Lower lobe of right lung (tissue), 2 donors: ENCODE results near the gene LEO1. TPM values are rescaled to one million over a fixed set of nuclear protein-coding genes. Genes with fewer than 3 reads are reported as not detected.

Experiments used
- ATAC-seq, 2 donors: fragments of 200-7000 bp; cut with Tn5 transposase; one replicate each; pipeline ENCODE4 v1.9.1; 2020 to 2022; ENCODE audit warnings: mild to moderate bottlenecking in 2 of 2, moderate library complexity in 2 of 2
- DNase-seq: peaks from one replicate; pipeline ENCODE4 v3.0.0-alpha.2; 2020
- H3K27ac ChIP-seq: fragments of 200-600 bp; one replicate; pipeline ENCODE4 v1.8.0; 2022
- H3K27me3 ChIP-seq: fragments of 200-600 bp; one replicate; pipeline ENCODE4 v1.8.0; 2022; ENCODE audit warnings: low read depth
- H3K36me3 ChIP-seq: fragments of 200-600 bp; one replicate; pipeline ENCODE4 v1.8.0; 2022; ENCODE audit warnings: mild to moderate bottlenecking
- H3K4me1 ChIP-seq: fragments of 200-600 bp; one replicate; pipeline ENCODE4 v1.8.0; 2022
- H3K4me3 ChIP-seq: fragments of 200-600 bp; one replicate; pipeline ENCODE4 v1.8.0; 2022; ENCODE audit warnings: mild to moderate bottlenecking
- H3K9me3 ChIP-seq: fragments of 200-600 bp; one replicate; pipeline ENCODE4 v1.8.0; 2022
- CTCF ChIP-seq: fragments of 200-600 bp; IDR thresholded peaks from one replicate; pipeline ENCODE4 v1.8.0; 2022; ENCODE audit warnings: antibody characterized with exemption, mild to moderate bottlenecking
- intact Hi-C: fragments of 100-400 bp; cut with DNase I; formaldehyde crosslinking; loops from one replicate; pipeline ENCODE4 v1.11.0; 2022
- total RNA-seq: library from RNA; stranded (reverse); fragmentation: NEBNext Ultra II Directional; extraction: Animal tissue kit (Norgen Biotek cat#: 25700); gene quantifications from one replicate; pipeline ENCODE4 v1.2.1, GENCODE V29; 2021
- donor health status: DM: no; HTN: yes; CAD: no; lungs with severe emphysema.

Gene LEO1
- total RNA-seq, 1 donor from 2014 or later, result 12.6 TPM

- Histone ChIP-seq H3K27me3 (no peaks in the 10 kb centered on the region), H3K4me3 (no peak overlapping the region), H3K36me3 (peaks cover 56% of the 10 kb centered on the region), H3K4me1 (no peaks in the 10 kb centered on the region), H3K27ac (no peak overlapping the region), H3K9me3 (no peaks in the 10 kb centered on the region)
- DNase-seq, result no peak
- no peak for ATAC-seq
- intact Hi-C loops, result no loop called here
- TF ChIP-seq CTCF, result no peak
Observed at GRCh38 chr15:51931016-51931415, 40.6 kb downstream of the LEO1 start.

GRCh38 chr15:51926809-51927208 lies 44.8 kb downstream of the LEO1 start:
- H3K4me3 ChIP-seq, result no peak overlapping the region
- no peaks in the 10 kb centered on the region for H3K9me3 ChIP-seq
- intact Hi-C loops, result no loop called here
- H3K27me3 ChIP-seq, result no peaks in the 10 kb centered on the region
- DNase-seq (no peak), ATAC-seq (no peak)
- H3K4me1 ChIP-seq, result no peaks in the 10 kb centered on the region
- peaks cover 82% of the 10 kb centered on the region for H3K36me3 ChIP-seq
- no peak for TF ChIP-seq CTCF
- H3K27ac ChIP-seq, result no peak overlapping the region

GRCh38 chr15:51924156-51925068 lies 47.2 kb downstream of the LEO1 start:
- H3K27me3 ChIP-seq, result no peaks in the 10 kb centered on the region
- peak in 1 of 2 donors; percentile 23 for ATAC-seq
- H3K9me3 ChIP-seq, result no peaks in the 10 kb centered on the region
- peaks cover 84% of the 10 kb centered on the region for H3K36me3 ChIP-seq
- no peak for DNase-seq
- no peaks in the 10 kb centered on the region for H3K4me1 ChIP-seq
- H3K27ac ChIP-seq, result no peak overlapping the region
- intact Hi-C loops, result no loop called here
- no peak overlapping the region for H3K4me3 ChIP-seq
- no peak for TF ChIP-seq CTCF

GRCh38 chr15:51917493-51917892 lies 54.1 kb downstream of the LEO1 start:
- TF ChIP-seq CTCF, result peak; percentile 34
- ATAC-seq, result peak; percentile 91 to 93
- Histone ChIP-seq H3K4me1 (no peaks in the 10 kb centered on the region), H3K36me3 (peaks cover 82% of the 10 kb centered on the region), H3K4me3 (no peak overlapping the region), H3K9me3 (no peaks in the 10 kb centered on the region), H3K27me3 (no peaks in the 10 kb centered on the region), H3K27ac (no peak overlapping the region)
- intact Hi-C loops, result no loop called here
- DNase-seq, result peak; percentile 52

GRCh38 chr15:51912528-51912927 lies 59.0 kb downstream of the LEO1 start:
- ATAC-seq (no peak), DNase-seq (no peak)
- Histone ChIP-seq H3K36me3 (peaks cover 78% of the 10 kb centered on the region), H3K4me3 (no peak overlapping the region), H3K27ac (no peak overlapping the region), H3K9me3 (no peaks in the 10 kb centered on the region), H3K4me1 (no peaks in the 10 kb centered on the region), H3K27me3 (no peaks in the 10 kb centered on the region)
- no peak for TF ChIP-seq CTCF
- intact Hi-C loops, result no loop called here
